GM12864 (cell line): Measurements from ENCODE around the gene FLOT1.

ENCODE experiments used
- DNase-seq: peaks from one replicate; pipeline ENCODE4 v3.0.0-alpha.2; 2011; ENCODE audit warnings: low read depth
- H3K4me3 ChIP-seq: 2 replicates; pipeline ENCODE4 v1.5.1; 2011; ENCODE audit warnings: mild to moderate bottlenecking, low read depth, low read length, control low read depth
- CTCF ChIP-seq: IDR thresholded peaks from 2 replicates; pipeline ENCODE4 v1.5.1; 2011; ENCODE audit warnings: low read depth, mild to moderate bottlenecking, moderate library complexity, low read length, control low read depth, inconsistent platforms; ENCODE audit errors: missing control alignments

Gene FLOT1

GRCh38 chr6:30743099-30744053 lies 889 bp upstream of the FLOT1 start:
- no peak for TF ChIP-seq CTCF
- DNase-seq = no peak
- H3K4me3 ChIP-seq = peak overlapping the region; percentile 85

GRCh38 chr6:30741789-30742315 lies 635 bp downstream of the FLOT1 start:
- peak overlapping the region; percentile 85 for H3K4me3 ChIP-seq
- no peak for TF ChIP-seq CTCF
- DNase-seq = no peak

- DNase-seq = no peak
- peak overlapping the region; percentile 85 for H3K4me3 ChIP-seq
- no peak for TF ChIP-seq CTCF
Measured at GRCh38 chr6:30741063-30741779, 1.3 kb downstream of the FLOT1 start.

GRCh38 chr6:30740540-30740870 lies 2.0 kb downstream of the FLOT1 start:
- no peak for TF ChIP-seq CTCF
- DNase-seq = no peak
- no peak overlapping the region for H3K4me3 ChIP-seq

- DNase-seq = no peak
- TF ChIP-seq CTCF = no peak
- no peak overlapping the region for H3K4me3 ChIP-seq
Measured at GRCh38 chr6:30738532-30738931, 4.0 kb downstream of the FLOT1 start.

GRCh38 chr6:30735668-30736314 lies 6.7 kb downstream of the FLOT1 start:
- no peak overlapping the region for H3K4me3 ChIP-seq
- TF ChIP-seq CTCF = no peak
- no peak for DNase-seq
